ENCODE results near the gene ANKS1B. TPM values are rescaled to one million over a fixed set of nuclear protein-coding genes. Genes with fewer than 3 reads are reported as not detected.

ANKS1B gene
- total RNA-seq, 4 donors from 2014 or later, result 14.0 to 38.4 (median 28.6) TPM

GRCh38 chr12:98885778-98886177 lies 1099.0 kb downstream of the ANKS1B start:
- no peak for TF ChIP-seq CTCF (IDR thresholded peaks at IDR 0.05)
- no peak for TF ChIP-seq EP300 (IDR thresholded peaks at IDR 0.05)
- Histone ChIP-seq H3K27ac (peak overlapping the region in 1 of 4 donors; percentile 34), H3K4me1 (no peaks in the 10 kb centered on the region), H3K27me3 (no peaks in the 10 kb centered on the region), H3K4me3 (no peak overlapping the region), H3K36me3 (no peaks in the 10 kb centered on the region), H3K9me3 (no peaks in the 10 kb centered on the region)
- 34 to 61% methylated on average over 2 of the region's 2 CpGs for WGBS, 2 donors
- DNase-seq (ENCODE audit: low spot score in 2 of 2), result no peak

- no peaks in the 10 kb centered on the region for H3K9me3 ChIP-seq
- 30 to 45% methylated on average over 2 of the region's 2 CpGs for WGBS, 2 donors
- H3K27me3 ChIP-seq, result no peaks in the 10 kb centered on the region
- H3K4me3 ChIP-seq, result no peak overlapping the region
- no peaks in the 10 kb centered on the region for H3K4me1 ChIP-seq
- DNase-seq (ENCODE audit: low spot score in 2 of 2), result no peak
- H3K36me3 ChIP-seq, result no peaks in the 10 kb centered on the region
- peak overlapping the region in 2 of 4 donors; percentile 29 to 47 for H3K27ac ChIP-seq
- TF ChIP-seq POLR2A (IDR thresholded peaks at IDR 0.05) (no peak), EP300 (IDR thresholded peaks at IDR 0.05) (no peak), CTCF (IDR thresholded peaks at IDR 0.05) (no peak)
Measured at GRCh38 chr12:98883231-98883630, 1101.5 kb downstream of the ANKS1B start.

GRCh38 chr12:98882526-98882925 lies 1102.2 kb downstream of the ANKS1B start:
- 53 to 88% methylated on average over 1 of the region's 1 CpG for WGBS, 2 donors
- no peak for DNase-seq (ENCODE audit: low spot score in 2 of 2)
- H3K9me3 ChIP-seq, result no peaks in the 10 kb centered on the region
- H3K27ac ChIP-seq, result peak overlapping the region in 1 of 4 donors; percentile 47
- H3K4me1 ChIP-seq, result no peaks in the 10 kb centered on the region
- no peaks in the 10 kb centered on the region for H3K27me3 ChIP-seq
- H3K4me3 ChIP-seq, result no peak overlapping the region
- no peak for TF ChIP-seq POLR2A (IDR thresholded peaks at IDR 0.05)
- no peak for TF ChIP-seq EP300 (IDR thresholded peaks at IDR 0.05)
- no peak for TF ChIP-seq CTCF (IDR thresholded peaks at IDR 0.05)
- no peaks in the 10 kb centered on the region for H3K36me3 ChIP-seq

- no peaks in the 10 kb centered on the region for H3K27me3 ChIP-seq
- TF ChIP-seq CTCF (IDR thresholded peaks at IDR 0.05), result no peak
Measured at GRCh38 chr12:98873776-98874175, 1111.0 kb downstream of the ANKS1B start.

GRCh38 chr12:98870504-98870903 lies 1114.2 kb downstream of the ANKS1B start:
- TF ChIP-seq EP300 (IDR thresholded peaks at IDR 0.05), result no peak
- no peak for DNase-seq (ENCODE audit: low spot score in 2 of 2)
- H3K36me3 ChIP-seq, result no peaks in the 10 kb centered on the region
- no peak overlapping the region for H3K27ac ChIP-seq
- no peaks in the 10 kb centered on the region for H3K4me1 ChIP-seq
- H3K9me3 ChIP-seq, result peaks cover 0 to 6% (median 0%) of the 10 kb centered on the region in 4 donors
- H3K4me3 ChIP-seq, result no peak overlapping the region
- H3K27me3 ChIP-seq, result no peaks in the 10 kb centered on the region
- WGBS, 2 donors, result 28 to 38% methylated on average over 6 of the region's 6 CpGs

More at GRCh38 chr12:98873776-98874175, 1111.0 kb downstream of the ANKS1B start:
- WGBS, 2 donors, result 35 to 46% methylated on average over 1 of the region's 1 CpG
- DNase-seq (ENCODE audit: low spot score in 2 of 2), result no peak
- no peaks in the 10 kb centered on the region for H3K4me1 ChIP-seq
- H3K36me3 ChIP-seq, result no peaks in the 10 kb centered on the region
- H3K9me3 ChIP-seq, result no peaks in the 10 kb centered on the region
- H3K27ac ChIP-seq, result no peak overlapping the region
- no peak overlapping the region for H3K4me3 ChIP-seq

GRCh38 chr12:98869886-98870503 lies 1114.7 kb downstream of the ANKS1B start:
- H3K4me1 ChIP-seq, result no peaks in the 10 kb centered on the region
- H3K4me3 ChIP-seq, result no peak overlapping the region
- H3K36me3 ChIP-seq, result no peaks in the 10 kb centered on the region
- no peak for DNase-seq (ENCODE audit: low spot score in 2 of 2)
- H3K27me3 ChIP-seq, result no peaks in the 10 kb centered on the region
- WGBS, 2 donors, result 51 to 76% methylated on average over 2 of the region's 2 CpGs
- no peak overlapping the region for H3K27ac ChIP-seq
- H3K9me3 ChIP-seq, result peaks cover 0 to 8% (median 0%) of the 10 kb centered on the region in 4 donors
- no peak for TF ChIP-seq EP300 (IDR thresholded peaks at IDR 0.05)
- no peak for TF ChIP-seq CTCF (IDR thresholded peaks at IDR 0.05)
- no peak for TF ChIP-seq POLR2A (IDR thresholded peaks at IDR 0.05)
